ENCODE data around the gene C14orf132.

Gene C14orf132

DNA sequence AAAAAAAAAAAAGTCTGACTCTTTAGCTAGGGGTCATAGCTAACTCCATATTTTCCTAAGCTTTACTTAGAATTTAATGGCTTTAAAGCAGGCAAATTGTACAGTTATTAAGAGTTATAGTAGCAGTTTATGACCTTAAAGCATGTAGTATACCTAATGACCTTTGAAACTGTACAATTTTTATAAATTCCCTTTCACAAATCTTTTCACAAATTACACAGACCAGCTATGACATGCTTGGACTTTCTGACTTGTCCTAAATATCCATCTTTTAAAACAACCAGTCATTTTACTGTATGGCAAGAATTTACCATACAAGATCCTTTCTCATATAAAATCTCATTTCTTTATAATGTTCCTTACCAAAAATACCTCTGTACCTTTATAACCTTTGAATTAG is 74.8 kb downstream of the C14orf132 start:
- no peaks in the 10 kb centered on the region for H3K4me1 ChIP-seq (ENCODE audit: insufficient read depth, low read length, poor library complexity, severe bottlenecking)
- H3K9ac ChIP-seq (ENCODE audit: low read depth, low read length, poor library complexity, severe bottlenecking): no peak overlapping the region
- H4K20me1 ChIP-seq (ENCODE audit: insufficient read depth, low read length, poor library complexity, severe bottlenecking): no peaks in the 10 kb centered on the region
- TF ChIP-seq, protein P1, sequence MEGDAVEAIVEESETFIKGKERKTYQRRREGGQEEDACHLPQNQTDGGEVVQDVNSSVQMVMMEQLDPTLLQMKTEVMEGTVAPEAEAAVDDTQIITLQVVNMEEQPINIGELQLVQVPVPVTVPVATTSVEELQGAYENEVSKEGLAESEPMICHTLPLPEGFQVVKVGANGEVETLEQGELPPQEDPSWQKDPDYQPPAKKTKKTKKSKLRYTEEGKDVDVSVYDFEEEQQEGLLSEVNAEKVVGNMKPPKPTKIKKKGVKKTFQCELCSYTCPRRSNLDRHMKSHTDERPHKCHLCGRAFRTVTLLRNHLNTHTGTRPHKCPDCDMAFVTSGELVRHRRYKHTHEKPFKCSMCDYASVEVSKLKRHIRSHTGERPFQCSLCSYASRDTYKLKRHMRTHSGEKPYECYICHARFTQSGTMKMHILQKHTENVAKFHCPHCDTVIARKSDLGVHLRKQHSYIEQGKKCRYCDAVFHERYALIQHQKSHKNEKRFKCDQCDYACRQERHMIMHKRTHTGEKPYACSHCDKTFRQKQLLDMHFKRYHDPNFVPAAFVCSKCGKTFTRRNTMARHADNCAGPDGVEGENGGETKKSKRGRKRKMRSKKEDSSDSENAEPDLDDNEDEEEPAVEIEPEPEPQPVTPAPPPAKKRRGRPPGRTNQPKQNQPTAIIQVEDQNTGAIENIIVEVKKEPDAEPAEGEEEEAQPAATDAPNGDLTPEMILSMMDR (conservative IDR thresholded peaks at IDR 0.05; ENCODE audit: low read length): no peak
- TF ChIP-seq EZH2phosphoT487 (IDR thresholded peaks at IDR 0.05; ENCODE audit: borderline replicate concordance): no peak
- no peak overlapping the region for H2AFZ ChIP-seq (ENCODE audit: low read length)
- no peaks in the 10 kb centered on the region for H3K9me2 ChIP-seq (replicated peaks; ENCODE audit: low read depth, low read length)
- no peak overlapping the region for H3K4me3 ChIP-seq (ENCODE audit: low read length, poor library complexity, severe bottlenecking)
- no peaks in the 10 kb centered on the region for H3K79me2 ChIP-seq (ENCODE audit: insufficient read depth, low read length)
- H3F3A ChIP-seq (ENCODE audit: low read depth): no peaks in the 10 kb centered on the region
- peaks cover 7% of the 10 kb centered on the region; the same call in 1 of the 2 replicates for H3K9me3 ChIP-seq (ENCODE audit: insufficient read depth, low read depth, low read length)
- no peak overlapping the region for H3K4me2 ChIP-seq (ENCODE audit: low read depth, low read length, poor library complexity, severe bottlenecking)
- H3K27me3 ChIP-seq (ENCODE audit: insufficient read depth, low read length, poor library complexity, severe bottlenecking): no peaks in the 10 kb centered on the region
- H3K36me3 ChIP-seq (ENCODE audit: insufficient read depth, low read length): no peaks in the 10 kb centered on the region

DNA sequence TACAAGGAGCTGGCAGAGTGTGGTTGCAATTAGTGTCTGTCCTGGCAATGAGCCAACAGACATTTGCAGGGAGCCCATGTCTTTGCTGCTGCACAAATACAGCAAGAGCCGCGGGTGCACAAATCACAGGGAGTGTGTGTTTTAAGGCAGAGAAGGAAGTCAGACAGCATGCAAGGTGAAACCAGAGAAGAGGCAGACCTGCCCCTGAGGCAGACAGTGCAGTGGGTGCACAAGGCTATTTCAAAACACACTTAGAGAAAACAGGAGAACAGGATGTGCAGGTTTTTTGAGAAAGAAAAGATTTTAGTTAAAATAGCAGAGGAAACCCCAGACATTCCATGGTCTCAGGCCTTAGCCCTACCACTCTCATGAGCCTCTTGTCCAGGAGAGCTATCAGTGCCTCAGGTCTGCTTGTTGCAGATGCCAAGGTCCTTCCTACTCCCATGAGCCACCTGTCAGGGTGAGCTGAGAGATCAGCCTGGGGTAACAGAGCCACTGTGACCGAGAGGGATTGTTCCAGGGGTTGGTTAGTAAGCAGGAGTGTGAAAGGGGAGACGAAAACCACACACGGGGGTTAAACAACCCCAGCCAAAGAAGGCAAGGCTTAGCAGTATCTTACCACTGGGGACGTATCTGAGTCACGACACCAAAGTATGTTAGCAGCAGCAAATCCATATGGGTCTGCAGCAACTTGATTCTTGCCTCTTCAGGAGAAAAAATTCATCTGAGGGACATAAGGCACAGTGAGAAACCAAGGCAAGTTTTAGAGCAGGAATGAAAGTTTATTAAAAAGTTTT is 78.1 kb downstream of the C14orf132 start:
- Histone ChIP-seq H4K20me1 (ENCODE audit: insufficient read depth, low read length, poor library complexity, severe bottlenecking) (no peaks in the 10 kb centered on the region), H3K9me2 (replicated peaks; ENCODE audit: low read depth, low read length) (no peaks in the 10 kb centered on the region), H3K9me3 (ENCODE audit: insufficient read depth, low read depth, low read length) (peaks cover 7% of the 10 kb centered on the region; the same call in 1 of the 2 replicates), H3K4me1 (ENCODE audit: insufficient read depth, low read length, poor library complexity, severe bottlenecking) (no peaks in the 10 kb centered on the region), H3K36me3 (ENCODE audit: insufficient read depth, low read length) (no peaks in the 10 kb centered on the region), H3K4me2 (ENCODE audit: low read depth, low read length, poor library complexity, severe bottlenecking) (no peak overlapping the region), H3K79me2 (ENCODE audit: insufficient read depth, low read length) (no peaks in the 10 kb centered on the region), H3K4me3 (ENCODE audit: low read length, poor library complexity, severe bottlenecking) (no peak overlapping the region), H3K9ac (ENCODE audit: low read depth, low read length, poor library complexity, severe bottlenecking) (no peak overlapping the region), H3K27me3 (ENCODE audit: insufficient read depth, low read length, poor library complexity, severe bottlenecking) (no peaks in the 10 kb centered on the region), H2AFZ (ENCODE audit: low read length) (no peak overlapping the region), H3F3A (ENCODE audit: low read depth) (no peaks in the 10 kb centered on the region)
- TF ChIP-seq, protein P1 (conservative IDR thresholded peaks at IDR 0.05; ENCODE audit: low read length): no peak
- no peak for TF ChIP-seq EZH2phosphoT487 (IDR thresholded peaks at IDR 0.05; ENCODE audit: borderline replicate concordance)

DNA sequence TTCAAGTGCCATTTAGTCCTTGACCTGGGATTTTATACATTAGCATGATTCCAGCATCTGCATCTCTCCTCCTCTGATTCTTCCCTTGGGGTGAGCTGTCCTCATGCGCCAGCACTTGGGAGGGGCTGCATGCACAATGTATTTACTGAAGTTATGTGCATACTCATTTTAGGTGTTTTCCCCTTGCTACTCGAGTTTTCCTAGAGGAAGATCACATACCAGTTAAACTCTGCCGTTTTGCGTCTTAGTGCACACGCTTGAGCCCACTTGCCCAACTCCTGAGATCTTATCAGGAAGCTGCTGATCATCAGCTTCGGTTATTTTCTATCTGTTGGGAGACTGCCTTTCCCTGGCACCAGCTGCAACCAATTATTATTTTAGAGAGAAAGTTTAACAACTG is 78.8 kb downstream of the C14orf132 start:
- Histone ChIP-seq H3K36me3 (ENCODE audit: insufficient read depth, low read length) (no peaks in the 10 kb centered on the region), H3K27me3 (ENCODE audit: insufficient read depth, low read length, poor library complexity, severe bottlenecking) (no peaks in the 10 kb centered on the region), H3K79me2 (ENCODE audit: insufficient read depth, low read length) (no peaks in the 10 kb centered on the region), H3K4me3 (ENCODE audit: low read length, poor library complexity, severe bottlenecking) (no peak overlapping the region), H4K20me1 (ENCODE audit: insufficient read depth, low read length, poor library complexity, severe bottlenecking) (no peaks in the 10 kb centered on the region), H3K9me2 (replicated peaks; ENCODE audit: low read depth, low read length) (no peaks in the 10 kb centered on the region), H3K4me1 (ENCODE audit: insufficient read depth, low read length, poor library complexity, severe bottlenecking) (no peaks in the 10 kb centered on the region), H3K4me2 (ENCODE audit: low read depth, low read length, poor library complexity, severe bottlenecking) (no peak overlapping the region), H2AFZ (ENCODE audit: low read length) (no peak overlapping the region), H3K9me3 (ENCODE audit: insufficient read depth, low read depth, low read length) (peaks cover 7% of the 10 kb centered on the region; the same call in 1 of the 2 replicates), H3F3A (ENCODE audit: low read depth) (no peaks in the 10 kb centered on the region), H3K9ac (ENCODE audit: low read depth, low read length, poor library complexity, severe bottlenecking) (no peak overlapping the region)
- no peak for TF ChIP-seq EZH2phosphoT487 (IDR thresholded peaks at IDR 0.05; ENCODE audit: borderline replicate concordance)
- TF ChIP-seq, protein P1 (conservative IDR thresholded peaks at IDR 0.05; ENCODE audit: low read length): no peak
